Calu3 (cell line): ENCODE data around the gene LOXHD1. TPM values are rescaled to one million over a fixed set of nuclear protein-coding genes. Genes with fewer than 3 reads are reported as not detected.

Experiments
- BruUV-seq: library from RNA; stranded (reverse); fragments of 400-500 nt; replicated peaks from 2 replicates; lab custom pipeline; 2021; lab: Mats Ljungman, UMichigan
- CTCF ChIA-PET: fragments of 300-600 bp; sonication (Branson Sonifier 250); formaldehyde crosslinking; loops from one replicate; lab custom pipeline; 2022; ENCODE audit warnings: antibody characterized with exemption; lab: Charles Lee
- DNase-seq: peaks from one replicate; pipeline ENCODE4 v3.0.0; 2022
- H3K27ac Mint-ChIP-seq: one replicate; pipeline ENCODE4 v1.8.0; 2022; ENCODE audit warnings: mixed read lengths; ENCODE audit not compliant: unreplicated experiment
- H3K27me3 Mint-ChIP-seq: one replicate; pipeline ENCODE4 v1.8.0; 2022; ENCODE audit warnings: mixed read lengths; ENCODE audit not compliant: unreplicated experiment
- H3K36me3 Mint-ChIP-seq: one replicate; pipeline ENCODE4 v1.8.0; 2022; ENCODE audit warnings: mild to moderate bottlenecking, moderate library complexity, mixed read lengths; ENCODE audit not compliant: insufficient read depth, unreplicated experiment
- H3K4me1 Mint-ChIP-seq: one replicate; pipeline ENCODE4 v1.8.0; 2022; ENCODE audit warnings: mild to moderate bottlenecking, low read depth, mixed read lengths; ENCODE audit not compliant: unreplicated experiment
- H3K4me3 Mint-ChIP-seq: one replicate; pipeline ENCODE4 v1.8.0; 2022; ENCODE audit warnings: mild to moderate bottlenecking, low read depth, moderate library complexity, mixed read lengths; ENCODE audit not compliant: unreplicated experiment
- H3K9me3 Mint-ChIP-seq: one replicate; pipeline ENCODE4 v1.8.0; 2022; ENCODE audit warnings: low read depth, mixed read lengths; ENCODE audit not compliant: unreplicated experiment
- intact Hi-C: fragments of 100-400 bp; cut with micrococcal nuclease; formaldehyde crosslinking; loops from one replicate; pipeline ENCODE4 v1.10.0; 2022; ENCODE audit not compliant: unreplicated experiment
- total RNA-seq: library from RNA; stranded (reverse); gene quantifications from 2 replicates; pipeline ENCODE4 v1.2.3, GENCODE V29; 2022
- TF ChIP-seq, protein P1 (sequence below): fragments of 200-600 bp; IDR thresholded peaks from one replicate; pipeline ENCODE4 v1.8.0; 2022; ENCODE audit warnings: antibody characterized with exemption; ENCODE audit not compliant: unreplicated experiment

LOXHD1 gene
- total RNA-seq, 1 experiment from 2014 or later, result not detected

GRCh38 chr18:46429130-46429529 lies 227.9 kb downstream of the LOXHD1 start:
- TF ChIP-seq, protein P1, sequence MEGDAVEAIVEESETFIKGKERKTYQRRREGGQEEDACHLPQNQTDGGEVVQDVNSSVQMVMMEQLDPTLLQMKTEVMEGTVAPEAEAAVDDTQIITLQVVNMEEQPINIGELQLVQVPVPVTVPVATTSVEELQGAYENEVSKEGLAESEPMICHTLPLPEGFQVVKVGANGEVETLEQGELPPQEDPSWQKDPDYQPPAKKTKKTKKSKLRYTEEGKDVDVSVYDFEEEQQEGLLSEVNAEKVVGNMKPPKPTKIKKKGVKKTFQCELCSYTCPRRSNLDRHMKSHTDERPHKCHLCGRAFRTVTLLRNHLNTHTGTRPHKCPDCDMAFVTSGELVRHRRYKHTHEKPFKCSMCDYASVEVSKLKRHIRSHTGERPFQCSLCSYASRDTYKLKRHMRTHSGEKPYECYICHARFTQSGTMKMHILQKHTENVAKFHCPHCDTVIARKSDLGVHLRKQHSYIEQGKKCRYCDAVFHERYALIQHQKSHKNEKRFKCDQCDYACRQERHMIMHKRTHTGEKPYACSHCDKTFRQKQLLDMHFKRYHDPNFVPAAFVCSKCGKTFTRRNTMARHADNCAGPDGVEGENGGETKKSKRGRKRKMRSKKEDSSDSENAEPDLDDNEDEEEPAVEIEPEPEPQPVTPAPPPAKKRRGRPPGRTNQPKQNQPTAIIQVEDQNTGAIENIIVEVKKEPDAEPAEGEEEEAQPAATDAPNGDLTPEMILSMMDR, result no peak
- DNase-seq, result no peak
- Mint-ChIP-seq H3K9me3 (no peaks in the 10 kb centered on the region), H3K4me1 (no peaks in the 10 kb centered on the region), H3K36me3 (peaks cover 4% of the 10 kb centered on the region), H3K4me3 (no peak overlapping the region), H3K27me3 (peaks cover 66% of the 10 kb centered on the region), H3K27ac (no peak overlapping the region)
- CTCF ChIA-PET, result no interaction called here
- BruUV-seq, result no TSS peak
- intact Hi-C loops, result no loop called here

- no peak for DNase-seq
- H3K36me3 Mint-ChIP-seq, result peaks cover 4% of the 10 kb centered on the region
- H3K27me3 Mint-ChIP-seq, result peaks cover 72% of the 10 kb centered on the region
- no peaks in the 10 kb centered on the region for H3K9me3 Mint-ChIP-seq
- intact Hi-C loops, result no loop called here
- no peaks in the 10 kb centered on the region for H3K4me1 Mint-ChIP-seq
- CTCF ChIA-PET, result no interaction called here
- no TSS peak for BruUV-seq
- TF ChIP-seq, protein P1, result no peak
- H3K4me3 Mint-ChIP-seq, result no peak overlapping the region
- no peak overlapping the region for H3K27ac Mint-ChIP-seq
These were observed 228.7 kb downstream of the LOXHD1 start for GRCh38 chr18:46428368-46428767.

GRCh38 chr18:46427216-46427995 lies 229.6 kb downstream of the LOXHD1 start:
- intact Hi-C loops, result no loop called here
- CTCF ChIA-PET, result no interaction called here
- H3K36me3 Mint-ChIP-seq, result peaks cover 4% of the 10 kb centered on the region
- DNase-seq, result no peak
- H3K27ac Mint-ChIP-seq, result no peak overlapping the region
- TF ChIP-seq, protein P1, result no peak
- no TSS peak for BruUV-seq
- peaks cover 74% of the 10 kb centered on the region for H3K27me3 Mint-ChIP-seq
- no peaks in the 10 kb centered on the region for H3K9me3 Mint-ChIP-seq
- H3K4me3 Mint-ChIP-seq, result no peak overlapping the region
- H3K4me1 Mint-ChIP-seq, result no peaks in the 10 kb centered on the region

Other genes with a start within 250 kb of the LOXHD1 start
- gene ST8SIA5, start 99.8 kb upstream of the LOXHD1 start, total RNA-seq, result 0.02 TPM in 1 of 2 replicates, not detected in the other